GM19372 (cell line): ENCODE data around the gene NAV2.

ENCODE experiments used
- ATAC-seq: cut with Tn5 transposase; IDR thresholded peaks from one replicate; pipeline ENCODE4 v1.9.1; 2021; ENCODE audit warnings: mild to moderate bottlenecking, low read depth, moderate library complexity; ENCODE audit not compliant: unreplicated experiment

Gene NAV2

DNA sequence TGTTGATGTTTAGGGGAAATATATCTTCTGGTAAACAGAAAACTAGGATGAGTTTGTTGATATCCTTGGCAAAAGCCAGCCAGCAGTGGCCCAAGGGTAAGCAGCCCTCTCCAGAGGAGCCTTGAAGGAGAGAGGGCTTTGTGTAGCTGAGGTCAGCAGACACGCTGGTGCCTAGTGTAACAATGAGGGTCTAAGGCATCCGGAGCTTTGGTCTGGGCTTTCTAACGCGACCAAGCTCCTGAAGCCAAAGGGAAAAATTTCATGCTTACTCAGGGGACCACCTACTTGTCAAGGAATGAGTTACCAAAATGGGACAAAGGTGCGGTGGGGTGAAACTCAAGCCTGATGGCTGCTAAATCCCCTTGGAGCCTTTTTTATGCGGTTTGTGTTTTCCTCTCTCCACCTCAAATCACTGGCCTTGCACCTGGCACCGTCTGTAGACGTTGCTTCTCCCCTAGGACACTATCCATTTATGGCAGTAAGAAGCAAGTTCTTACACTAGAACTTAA lies 312.7 kb downstream of the NAV2 start:
- ATAC-seq = no peak

- ATAC-seq = no peak
Measured at GRCh38 chr11:20026629-20027555, 314.3 kb downstream of the NAV2 start.

- no peak for ATAC-seq
Measured at GRCh38 chr11:20027556-20028013, 314.9 kb downstream of the NAV2 start.

GRCh38 chr11:20029193-20029592 lies 316.6 kb downstream of the NAV2 start:
- no peak for ATAC-seq

GRCh38 chr11:20030472-20030871 lies 317.8 kb downstream of the NAV2 start:
- ATAC-seq = no peak

- ATAC-seq = no peak
Measured at GRCh38 chr11:20031155-20032001, 318.7 kb downstream of the NAV2 start.

GRCh38 chr11:20032127-20032526 lies 319.5 kb downstream of the NAV2 start:
- no peak for ATAC-seq

GRCh38 chr11:20032577-20033260 lies 320.1 kb downstream of the NAV2 start:
- ATAC-seq = no peak

GRCh38 chr11:20033806-20034205 lies 321.2 kb downstream of the NAV2 start:
- ATAC-seq = no peak

DNA sequence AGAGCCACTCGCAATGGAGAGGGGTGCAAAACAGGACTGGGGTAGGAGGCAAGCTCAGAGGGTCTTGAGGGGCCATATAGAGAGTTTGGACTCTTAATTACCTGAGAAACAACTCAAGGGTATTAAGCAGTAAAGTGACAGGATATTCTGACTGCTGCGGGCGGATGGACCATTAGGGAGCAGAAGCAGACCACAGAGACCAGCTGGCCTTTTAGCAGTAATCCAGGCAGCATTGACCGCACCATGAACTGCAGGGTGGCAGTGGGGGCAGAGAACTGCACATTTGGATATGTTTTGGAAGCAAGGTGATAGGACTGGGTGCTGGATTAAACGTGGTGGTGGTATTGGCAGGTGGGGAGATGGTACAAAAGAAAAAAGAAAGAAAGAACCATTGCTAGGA lies 322.3 kb downstream of the NAV2 start:
- ATAC-seq = no peak

DNA sequence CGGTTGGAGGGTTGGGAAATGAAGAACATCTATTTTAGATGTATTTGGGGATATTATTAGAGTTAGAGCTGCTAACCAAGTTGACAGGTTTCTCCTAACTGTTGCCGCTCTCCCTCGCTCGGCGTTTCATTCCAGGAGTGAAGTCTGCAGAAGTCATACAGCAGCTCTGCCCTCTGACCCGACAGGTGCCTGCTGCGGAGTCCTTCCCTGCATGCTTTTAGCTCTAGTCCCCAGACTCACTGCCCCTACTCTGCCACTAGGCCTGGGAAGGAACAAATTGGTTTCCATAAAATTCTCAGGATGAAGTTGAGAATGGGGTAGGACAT lies 322.7 kb downstream of the NAV2 start:
- ATAC-seq = no peak

DNA sequence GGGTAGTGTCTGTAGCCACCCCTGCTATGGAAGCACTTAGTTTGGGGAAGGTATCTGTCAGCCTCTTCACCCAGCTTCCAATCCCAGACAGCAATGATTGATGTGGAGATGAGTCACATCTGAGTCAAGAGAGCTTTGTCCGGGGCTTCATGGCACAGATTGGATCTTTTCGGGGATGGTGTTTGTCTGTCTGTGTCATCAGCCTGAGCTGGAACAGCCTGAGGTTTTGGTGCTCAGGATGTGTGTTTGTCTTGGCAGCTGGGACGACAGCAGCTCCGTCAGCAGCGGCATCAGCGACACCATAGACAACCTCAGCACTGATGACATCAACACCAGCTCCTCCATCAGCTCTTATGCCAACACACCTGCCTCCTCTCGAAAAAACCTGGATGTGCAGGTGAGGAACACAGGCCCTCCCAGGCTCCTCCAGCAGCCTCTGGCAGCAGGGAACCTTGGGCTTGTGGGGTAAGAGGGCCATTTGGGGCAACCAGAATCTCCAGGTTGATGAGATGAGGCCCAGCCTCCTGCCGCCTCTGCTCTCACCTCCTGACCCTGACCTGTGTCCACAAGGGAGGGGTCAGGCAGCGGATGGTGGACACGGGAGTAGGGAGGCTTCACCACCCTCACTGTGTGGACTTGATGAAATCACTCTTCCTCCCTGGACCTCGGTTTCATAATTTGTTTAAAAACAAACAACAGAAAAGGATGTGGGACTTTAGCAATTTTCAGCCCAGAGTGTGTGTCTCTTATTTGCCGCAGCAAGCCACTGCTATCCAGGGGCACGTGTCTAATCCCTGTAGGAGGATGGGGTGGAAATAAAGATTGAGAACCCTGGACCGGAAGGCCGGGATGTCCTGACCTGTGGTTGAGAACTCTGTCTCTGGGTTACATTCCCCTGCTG lies 323.3 kb downstream of the NAV2 start:
- ATAC-seq = no peak

DNA sequence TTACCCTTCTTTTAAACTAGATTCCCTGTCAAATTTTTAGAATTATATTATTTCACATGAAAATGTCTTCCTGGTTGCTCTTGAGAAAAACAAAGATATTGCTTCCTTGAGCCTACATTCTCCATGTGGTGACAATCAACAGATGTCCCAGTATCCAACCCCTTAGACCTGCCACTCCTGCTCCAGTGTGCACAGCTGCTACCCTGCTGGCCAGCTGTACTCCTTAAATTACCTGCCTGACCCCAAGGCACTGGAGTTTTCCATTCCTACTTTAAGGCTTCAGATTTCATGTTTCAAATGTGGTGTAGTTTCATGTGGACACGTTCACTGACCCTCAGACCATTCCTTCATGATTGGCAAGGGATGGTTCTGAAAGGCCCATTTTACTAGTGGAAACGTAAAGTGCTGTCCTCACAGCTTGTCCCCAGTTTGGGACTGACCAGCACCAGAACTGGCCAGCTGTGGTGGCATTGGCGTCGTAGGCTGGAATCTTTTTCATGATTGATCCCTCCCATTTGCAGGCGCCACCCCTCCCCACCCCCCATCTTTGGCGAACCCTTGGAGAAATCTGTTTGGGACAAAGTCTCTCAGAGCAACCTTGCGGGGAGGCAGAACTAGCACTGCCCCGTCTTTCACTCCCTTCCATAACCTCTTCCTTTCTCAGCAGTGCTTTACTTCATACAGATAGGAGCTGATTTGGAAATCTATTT lies 324.1 kb downstream of the NAV2 start:
- ATAC-seq = no peak

- ATAC-seq = no peak
Measured at GRCh38 chr11:20037396-20038153, 324.9 kb downstream of the NAV2 start.

GRCh38 chr11:20038412-20038811 lies 325.8 kb downstream of the NAV2 start:
- ATAC-seq = no peak

DNA sequence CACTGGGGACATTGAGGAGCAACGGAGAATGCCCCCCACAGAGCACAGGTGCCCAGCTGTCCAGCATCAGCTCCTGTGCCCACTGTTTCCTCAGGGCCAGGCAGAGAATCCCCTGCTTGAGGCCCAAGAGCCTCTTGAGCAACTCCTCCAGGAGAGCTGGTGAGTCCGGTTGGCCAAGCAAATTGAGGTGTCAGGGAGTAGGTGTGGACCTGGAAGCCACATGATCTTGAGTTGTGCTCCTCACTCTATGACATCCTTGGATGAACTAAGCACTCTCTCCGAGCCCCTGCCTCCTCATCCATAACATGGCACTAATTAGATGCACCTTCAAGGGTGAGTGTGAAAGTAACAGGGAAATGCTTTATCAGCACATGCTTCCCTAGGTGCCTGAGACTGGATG lies 326.3 kb downstream of the NAV2 start:
- no peak for ATAC-seq

GRCh38 chr11:20041499-20041898 lies 328.9 kb downstream of the NAV2 start:
- no peak for ATAC-seq

DNA sequence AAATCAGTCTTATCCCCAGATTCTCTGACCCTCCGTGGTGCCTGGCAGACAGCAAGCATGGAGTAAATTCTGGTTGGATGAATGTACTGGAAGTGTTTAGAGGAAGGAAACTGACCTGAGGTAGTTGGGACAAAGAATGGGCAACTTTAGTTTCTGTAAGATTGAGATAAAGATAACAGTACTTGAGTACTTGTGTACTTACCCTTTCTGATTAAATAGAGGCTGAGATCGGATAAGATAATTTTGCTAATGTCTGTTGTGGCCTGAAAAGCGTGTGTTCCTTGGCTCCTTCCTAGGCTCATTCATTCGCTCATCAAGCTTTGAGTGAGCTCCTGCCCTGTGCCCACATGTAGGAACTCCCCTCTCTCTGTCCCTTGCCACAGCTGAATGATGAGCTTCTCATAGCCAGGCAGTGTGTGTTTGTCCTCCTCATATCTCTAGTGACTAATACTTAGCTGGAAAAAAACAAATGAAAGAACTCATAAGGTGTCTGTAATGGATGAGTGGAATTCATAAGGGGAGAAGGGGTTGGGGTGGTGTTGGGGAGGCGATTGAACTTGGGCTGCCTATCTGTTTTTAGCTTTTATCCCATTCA lies 329.5 kb downstream of the NAV2 start:
- ATAC-seq = no peak
